Liver (tissue), 3 donors: ENCODE measurements around the gene PEMT.

Experiments used
- CTCF ChIP-seq: fragments of 150-350 bp; IDR thresholded peaks from 2 replicates; pipeline ENCODE4 v1.5.1; 2017; ENCODE audit warnings: improper control_type of control experiment, low read depth, low read length; ENCODE audit not compliant: missing input control
- GABPA ChIP-seq, 2 donors: IDR thresholded peaks in 1 of 2; conservative IDR thresholded peaks in 1 of 2; 2 replicates each; pipeline ENCODE4 v1.6.1; 2016; ENCODE audit warnings: antibody characterized with exemption in 2 of 2, mild to moderate bottlenecking in 1 of 2, moderate library complexity in 1 of 2
- JUND ChIP-seq, 2 donors: IDR thresholded peaks; 2 replicates each; pipeline ENCODE4 v1.6.1; 2016; ENCODE audit warnings: antibody characterized with exemption in 2 of 2
- MAX ChIP-seq: IDR thresholded peaks from 2 replicates; pipeline ENCODE4 v1.6.1; 2016; ENCODE audit warnings: antibody characterized with exemption
- REST ChIP-seq: IDR thresholded peaks from 2 replicates; pipeline ENCODE4 v1.6.1; 2016; ENCODE audit warnings: antibody characterized with exemption, mild to moderate bottlenecking
- RXRA ChIP-seq, 2 donors: IDR thresholded peaks; 2 replicates each; pipeline ENCODE4 v1.6.1; 2017 to 2018; ENCODE audit warnings: antibody characterized with exemption in 2 of 2, mild to moderate bottlenecking in 1 of 2
- SP1 ChIP-seq: IDR thresholded peaks from 2 replicates; pipeline ENCODE4 v1.6.1; 2018; ENCODE audit warnings: antibody characterized with exemption, mild to moderate bottlenecking
- YY1 ChIP-seq: IDR thresholded peaks from 2 replicates; pipeline ENCODE4 v1.6.1; 2016; ENCODE audit warnings: antibody characterized with exemption, mild to moderate bottlenecking
- donor health status: healthy.
- donor health status: healthy.

GRCh38 chr17:17457680-17458079 is 133.8 kb downstream of the PEMT start:
- no peak for TF ChIP-seq CTCF
- TF ChIP-seq GABPA (IDR thresholded peaks at IDR 0.05 in 1 of 2, conservative IDR thresholded peaks at IDR 0.05 in 1 of 2) = no peak
- no peak for TF ChIP-seq YY1
- no peak for TF ChIP-seq MAX
- TF ChIP-seq JUND (IDR thresholded peaks at IDR 0.05) = no peak
- TF ChIP-seq RXRA (IDR thresholded peaks at IDR 0.05) = no peak
- TF ChIP-seq SP1 = no peak
- no peak for TF ChIP-seq REST
